OCI-LY1 (cell line): ENCODE measurements around the gene TNS3.
"Not testable (repeated sequence)": the region's sequence is repeated elsewhere in the genome, so short reads cannot be mapped to it uniquely, and the experiment has no call there.

Source experiments
- H2AFZ ChIP-seq: fragments of 200-600 bp; sonication (generic), shearing (Covaris generic); 2 replicates; pipeline ENCODE4 v1.6.0; 2014; ENCODE audit warnings: antibody characterized with exemption, mild to moderate bottlenecking, low read length
- H3F3A ChIP-seq: fragments of 200-600 bp; sonication (generic), shearing (Covaris generic); 2 replicates; pipeline ENCODE4 v1.6.0; 2014; ENCODE audit warnings: mild to moderate bottlenecking, antibody characterized with exemption, low read length, moderate library complexity; ENCODE audit not compliant: insufficient read depth
- H3K27ac ChIP-seq: fragments of 200-600 bp; sonication (generic); 2 replicates; pipeline ENCODE4 v1.5.1; 2014; ENCODE audit warnings: low read length, mixed run types, mild to moderate bottlenecking, low read depth; ENCODE audit not compliant: poor library complexity, severe bottlenecking
- H3K27me3 ChIP-seq: fragments of 200-600 bp; sonication (generic); 2 replicates; pipeline ENCODE4 v1.6.0; 2014; ENCODE audit warnings: antibody characterized with exemption, mild to moderate bottlenecking, low read length, moderate library complexity; ENCODE audit not compliant: insufficient read depth
- H3K36me3 ChIP-seq: fragments of 200-600 bp; sonication (generic); 2 replicates; pipeline ENCODE4 v1.6.1; 2014; ENCODE audit warnings: mild to moderate bottlenecking, antibody characterized with exemption, low read length, moderate library complexity, mixed read lengths; ENCODE audit not compliant: insufficient read depth
- H3K4me1 ChIP-seq: fragments of 200-600 bp; sonication (generic); 2 replicates; pipeline ENCODE4 v1.5.1; 2014; ENCODE audit warnings: mild to moderate bottlenecking, low read length, moderate library complexity; ENCODE audit not compliant: insufficient read depth, severe bottlenecking
- H3K4me2 ChIP-seq: fragments of 200-600 bp; sonication (generic), shearing (Covaris generic); 2 replicates; pipeline ENCODE4 v1.6.1; 2014; ENCODE audit warnings: low read length
- H3K4me3 ChIP-seq: fragments of 200-600 bp; sonication (generic); 2 replicates; pipeline ENCODE4 v1.5.1; 2014; ENCODE audit warnings: low read length, low read depth, mild to moderate bottlenecking, mixed read lengths; ENCODE audit not compliant: poor library complexity, severe bottlenecking
- H3K79me2 ChIP-seq: fragments of 200-600 bp; shearing (Covaris generic); 2 replicates; pipeline ENCODE4 v1.6.1; 2016; ENCODE audit warnings: mixed run types, low read length, mixed read lengths; ENCODE audit not compliant: insufficient read depth
- H3K9ac ChIP-seq: fragments of 200-600 bp; sonication (generic), shearing (Covaris generic); 2 replicates; pipeline ENCODE4 v1.6.1; 2014; ENCODE audit warnings: mild to moderate bottlenecking, low read length, mixed read lengths
- H3K9me2 ChIP-seq: fragments of 200-600 bp; sonication (generic), shearing (Covaris generic); 2 replicates; pipeline ENCODE4 v1.6.1; 2014; ENCODE audit warnings: low read depth, mild to moderate bottlenecking, low read length, mixed read lengths
- H3K9me3 ChIP-seq: fragments of 200-600 bp; shearing (Covaris generic); 2 replicates; pipeline ENCODE4 v1.6.1; 2014; ENCODE audit warnings: low read length, mixed read lengths
- H4K20me1 ChIP-seq: fragments of 200-600 bp; sonication (generic), shearing (Covaris generic); 2 replicates; pipeline ENCODE4 v1.6.0; 2016; ENCODE audit warnings: mild to moderate bottlenecking, low read length; ENCODE audit not compliant: insufficient read depth
- CTCF ChIP-seq: fragments of 200-600 bp; sonication (generic), shearing (Covaris generic); IDR thresholded peaks from 2 replicates; pipeline ENCODE4 v1.5.1; 2017; ENCODE audit warnings: mild to moderate bottlenecking, antibody characterized with exemption, low read length, moderate library complexity, mixed read lengths
- EZH2 ChIP-seq: fragments of 200-600 bp; sonication (generic), shearing (Covaris generic); IDR thresholded peaks from 2 replicates; pipeline ENCODE4 v1.8.0; 2017; ENCODE audit warnings: borderline replicate concordance, mixed run types, mild to moderate bottlenecking, antibody characterized with exemption, low read length, moderate library complexity, mixed read lengths

TNS3 gene

GRCh38 chr7:47611045-47611511 is 29.2 kb upstream of the TNS3 start:
- no peaks in the 10 kb centered on the region for H4K20me1 ChIP-seq
- no peaks in the 10 kb centered on the region for H3K36me3 ChIP-seq
- no peaks in the 10 kb centered on the region for H3F3A ChIP-seq
- H3K27ac ChIP-seq, result no peak overlapping the region
- no peaks in the 10 kb centered on the region for H3K9me3 ChIP-seq
- H2AFZ ChIP-seq, result no peak overlapping the region
- no peaks in the 10 kb centered on the region for H3K79me2 ChIP-seq
- no peak overlapping the region for H3K9ac ChIP-seq
- H3K9me2 ChIP-seq, result no peaks in the 10 kb centered on the region
- TF ChIP-seq CTCF, result no peak
- no peak for TF ChIP-seq EZH2
- H3K4me3 ChIP-seq, result no peak overlapping the region
- H3K4me1 ChIP-seq, result peaks cover 5% of the 10 kb centered on the region
- no peaks in the 10 kb centered on the region for H3K27me3 ChIP-seq
- H3K4me2 ChIP-seq, result no peak overlapping the region

GRCh38 chr7:47610506-47611044 is 28.7 kb upstream of the TNS3 start:
- no peaks in the 10 kb centered on the region for H3K9me3 ChIP-seq
- no peak overlapping the region for H3K4me3 ChIP-seq
- H3K27me3 ChIP-seq, result no peaks in the 10 kb centered on the region
- no peak overlapping the region for H3K9ac ChIP-seq
- no peaks in the 10 kb centered on the region for H3K36me3 ChIP-seq
- no peak overlapping the region for H3K27ac ChIP-seq
- no peak overlapping the region for H3K4me2 ChIP-seq
- TF ChIP-seq EZH2 (no peak), CTCF (no peak)
- no peaks in the 10 kb centered on the region for H3K9me2 ChIP-seq
- H3K79me2 ChIP-seq, result no peaks in the 10 kb centered on the region
- H4K20me1 ChIP-seq, result no peaks in the 10 kb centered on the region
- H3K4me1 ChIP-seq, result peaks cover 5% of the 10 kb centered on the region
- H2AFZ ChIP-seq, result no peak overlapping the region
- H3F3A ChIP-seq, result no peaks in the 10 kb centered on the region

GRCh38 chr7:47609803-47610452 is 28.0 kb upstream of the TNS3 start:
- no peak overlapping the region for H3K9ac ChIP-seq
- H3K9me3 ChIP-seq, result no peaks in the 10 kb centered on the region
- no peaks in the 10 kb centered on the region for H3K36me3 ChIP-seq
- H4K20me1 ChIP-seq, result no peaks in the 10 kb centered on the region
- peaks cover 5% of the 10 kb centered on the region for H3K4me1 ChIP-seq
- H3K4me2 ChIP-seq, result no peak overlapping the region
- TF ChIP-seq CTCF (no peak), EZH2 (no peak)
- H3K9me2 ChIP-seq, result no peaks in the 10 kb centered on the region
- no peak overlapping the region for H2AFZ ChIP-seq
- no peaks in the 10 kb centered on the region for H3K79me2 ChIP-seq
- no peaks in the 10 kb centered on the region for H3K27me3 ChIP-seq
- no peaks in the 10 kb centered on the region for H3F3A ChIP-seq
- no peak overlapping the region for H3K27ac ChIP-seq
- H3K4me3 ChIP-seq, result no peak overlapping the region

GRCh38 chr7:47606593-47607046 is 24.7 kb upstream of the TNS3 start:
- not testable (repeated sequence) for H3F3A ChIP-seq, H3K9me2 ChIP-seq, H3K79me2 ChIP-seq, H2AFZ ChIP-seq, H3K4me2 ChIP-seq, H3K27ac ChIP-seq, H3K9me3 ChIP-seq, H3K9ac ChIP-seq, H3K36me3 ChIP-seq, H3K27me3 ChIP-seq, H4K20me1 ChIP-seq, H3K4me3 ChIP-seq
- H3K4me1 ChIP-seq, result peaks cover 19% of the 10 kb centered on the region
